H9 (cell line): ENCODE data around the gene NT5C1B. TPM values are rescaled to one million over a fixed set of nuclear protein-coding genes. Genes with fewer than 3 reads are reported as not detected.

Experiments used
- DNase-seq: peaks from one replicate; pipeline ENCODE4 v3.0.0-alpha.2; 2017
- H2AFZ ChIP-seq: one replicate; pipeline ENCODE4 v1.6.1; 2013; ENCODE audit warnings: mild to moderate bottlenecking, low read length, control low read depth, moderate library complexity
- H2AK5ac ChIP-seq: 2 replicates; pipeline ENCODE4 v1.6.1; 2013; ENCODE audit warnings: low read length, control low read depth, mixed read lengths; ENCODE audit not compliant: insufficient read length
- H2BK120ac ChIP-seq: one replicate; pipeline ENCODE4 v1.6.1; 2013; ENCODE audit warnings: low read depth, mild to moderate bottlenecking, low read length, control low read depth, inconsistent platforms; ENCODE audit not compliant: poor library complexity, severe bottlenecking
- H2BK12ac ChIP-seq: 2 replicates; pipeline ENCODE4 v1.6.1; 2013; ENCODE audit warnings: low read length, control low read depth, mixed read lengths, low read depth; ENCODE audit not compliant: insufficient read length
- H2BK15ac ChIP-seq: 2 replicates; pipeline ENCODE4 v1.6.1; 2013; ENCODE audit warnings: low read depth, low read length, control low read depth
- H2BK20ac ChIP-seq: one replicate; pipeline ENCODE4 v1.6.1; 2013; ENCODE audit warnings: low read depth, mild to moderate bottlenecking, low read length, control low read depth, inconsistent platforms; ENCODE audit not compliant: poor library complexity, severe bottlenecking
- H2BK5ac ChIP-seq: 2 replicates; pipeline ENCODE4 v1.6.1; 2013; ENCODE audit warnings: low read length, control low read depth, mixed read lengths; ENCODE audit not compliant: insufficient read length
- H3K14ac ChIP-seq: 2 replicates; pipeline ENCODE4 v1.6.1; 2013; ENCODE audit warnings: low read length, control low read depth; ENCODE audit not compliant: insufficient read depth
- H3K18ac ChIP-seq: 2 replicates; pipeline ENCODE4 v1.6.1; 2013; ENCODE audit warnings: low read depth, mild to moderate bottlenecking, mixed read lengths, low read length, control low read depth; ENCODE audit not compliant: insufficient read length
- H3K23ac ChIP-seq: 2 replicates; pipeline ENCODE4 v1.6.1; 2013; ENCODE audit warnings: low read length, control low read depth, mixed read lengths, low read depth; ENCODE audit not compliant: insufficient read length
- H3K23me2 ChIP-seq: 2 replicates; pipeline ENCODE4 v1.6.1; 2013; ENCODE audit warnings: low read depth, mild to moderate bottlenecking, mixed read lengths, low read length, control low read depth; ENCODE audit not compliant: insufficient read length, poor library complexity, severe bottlenecking
- H3K27ac ChIP-seq: 2 replicates; pipeline ENCODE4 v1.5.1; 2013; ENCODE audit warnings: low read length, control low read depth, mixed read lengths, low read depth; ENCODE audit not compliant: insufficient read length
- H3K27me3 ChIP-seq: 2 replicates; pipeline ENCODE4 v1.6.1; 2013; ENCODE audit warnings: low read length, control low read depth, inconsistent platforms; ENCODE audit not compliant: insufficient read depth
- H3K4ac ChIP-seq: 2 replicates; pipeline ENCODE4 v1.6.1; 2013; ENCODE audit warnings: low read depth, mild to moderate bottlenecking, control low read depth, inconsistent platforms, low read length, moderate library complexity
- H3K4me1 ChIP-seq: 2 replicates; pipeline ENCODE4 v1.6.1; 2013; ENCODE audit warnings: low read length, control low read depth, inconsistent platforms; ENCODE audit not compliant: insufficient read depth
- H3K4me2 ChIP-seq: 2 replicates; pipeline ENCODE4 v1.6.1; 2013; ENCODE audit warnings: low read length, control low read depth, mixed read lengths; ENCODE audit not compliant: insufficient read length, insufficient read depth
- H3K56ac ChIP-seq: 2 replicates; pipeline ENCODE4 v1.6.1; 2013; ENCODE audit warnings: low read depth, mild to moderate bottlenecking, mixed read lengths, low read length, control low read depth; ENCODE audit not compliant: insufficient read length
- H3K79me1 ChIP-seq: 2 replicates; pipeline ENCODE4 v1.6.1; 2013; ENCODE audit warnings: low read depth, mild to moderate bottlenecking, moderate library complexity, low read length, control low read depth, inconsistent platforms; ENCODE audit not compliant: insufficient read depth, poor library complexity, severe bottlenecking
- H3K79me2 ChIP-seq: 2 replicates; pipeline ENCODE4 v1.6.1; 2013; ENCODE audit warnings: low read length, control low read depth, inconsistent platforms; ENCODE audit not compliant: insufficient read depth
- H3K9ac ChIP-seq: 2 replicates; pipeline ENCODE4 v1.6.1; 2013; ENCODE audit warnings: low read length, control low read depth, mixed read lengths; ENCODE audit not compliant: insufficient read length; ENCODE audit errors: extremely low read depth
- H3K9me3 ChIP-seq: one replicate; pipeline ENCODE4 v1.6.1; 2013; ENCODE audit warnings: low read depth, low read length, inconsistent platforms; ENCODE audit not compliant: control insufficient read depth
- H3T11ph ChIP-seq: one replicate; pipeline ENCODE4 v1.6.1; 2013; ENCODE audit warnings: mild to moderate bottlenecking, low read length, control low read depth, inconsistent platforms
- H4K20me1 ChIP-seq: one replicate; pipeline ENCODE4 v1.6.1; 2013; ENCODE audit not compliant: control insufficient read depth, insufficient read length, insufficient read depth
- H4K5ac ChIP-seq: 2 replicates; pipeline ENCODE4 v1.6.1; 2013; ENCODE audit warnings: low read depth, mild to moderate bottlenecking, mixed read lengths, low read length, control low read depth; ENCODE audit not compliant: insufficient read length
- H4K8ac ChIP-seq: replicated peaks from 2 replicates; pipeline ENCODE4 v1.6.1; 2013; ENCODE audit warnings: low read length, control low read depth, mixed read lengths, low read depth; ENCODE audit not compliant: insufficient read length
- H4K91ac ChIP-seq: 2 replicates; pipeline ENCODE4 v1.6.1; 2013; ENCODE audit warnings: low read depth, mild to moderate bottlenecking, moderate library complexity, mixed read lengths, low read length, control low read depth; ENCODE audit not compliant: insufficient read length
- H3K27ac Mint-ChIP-seq, 3 experiments: 2 replicates in 2 of 3; 3 replicates in 1 of 3; pipeline ENCODE4 v1.8.0; 2020 to 2021; ENCODE audit warnings: mixed read lengths in 3 of 3, mild to moderate bottlenecking in 1 of 3, moderate library complexity in 1 of 3
- H3K27me3 Mint-ChIP-seq: 2 replicates; pipeline ENCODE4 v1.8.0; 2021; ENCODE audit warnings: low read depth, mild to moderate bottlenecking, moderate library complexity, mixed read lengths
- H3K36me3 Mint-ChIP-seq, 3 experiments: 2 replicates in 2 of 3; 3 replicates in 1 of 3; pipeline ENCODE4 v1.8.0; 2020 to 2021; ENCODE audit warnings: low read depth in 3 of 3, mixed read lengths in 3 of 3; ENCODE audit not compliant: insufficient read depth in 1 of 3
- H3K4me1 Mint-ChIP-seq, 2 experiments: 2 replicates each; pipeline ENCODE4 v1.8.0; 2020; ENCODE audit warnings: mixed read lengths in 2 of 2
- H3K4me3 Mint-ChIP-seq, 2 experiments: 2 replicates in 1 of 2; 3 replicates in 1 of 2; pipeline ENCODE4 v1.8.0; 2020 to 2021; ENCODE audit warnings: mild to moderate bottlenecking in 2 of 2, mixed read lengths in 2 of 2, moderate library complexity in 1 of 2
- H3K9me3 Mint-ChIP-seq, 2 experiments: 2 replicates in 1 of 2; 3 replicates in 1 of 2; pipeline ENCODE4 v1.8.0; 2020; ENCODE audit warnings: mild to moderate bottlenecking in 2 of 2, mixed read lengths in 2 of 2, moderate library complexity in 1 of 2
- CTCF ChIP-seq: fragments of 200-600 bp; sonication (generic); conservative IDR thresholded peaks from 3 replicates; pipeline ENCODE4 v1.8.0; 2021; ENCODE audit warnings: antibody characterized with exemption, mild to moderate bottlenecking
- WGBS: extraction: QIAGEN DNeasy Blood & Tissue Kit; methylation state at CpG from one replicate; pipeline ENCODE4 v1.1.7; 2013; ENCODE audit warnings: missing lambda C conversion rate, low lambda C conversion rate, mixed read lengths; ENCODE audit not compliant: insufficient read length; ENCODE audit errors: extremely low coverage; 5-methylcytosine and 5-hydroxymethylcytosine counted together
- total RNA-seq: library from RNA; stranded (reverse); gene quantifications from 2 replicates; pipeline ENCODE4 v1.2.1, GENCODE V29; 2021

The NT5C1B gene
- total RNA-seq, 1 experiment from 2014 or later, result not detected

- no peaks in the 10 kb centered on the region for H3K27me3 Mint-ChIP-seq
- H3K4me1 ChIP-seq, result 0 out of 2 replicates have a peak, but pooled peaks cover 2% of the 10 kb centered on the region
- H3K4me2 ChIP-seq, result no peak overlapping the region
- H2BK15ac ChIP-seq, result no peak overlapping the region
- H2AFZ ChIP-seq, result no peak overlapping the region
- no peak overlapping the region for H4K5ac ChIP-seq
- no peaks in the 10 kb centered on the region for H3K9me3 ChIP-seq
- H3K56ac ChIP-seq, result no peak overlapping the region
- H3K79me2 ChIP-seq, result no peaks in the 10 kb centered on the region
- H3T11ph ChIP-seq, result no peak overlapping the region
- no peak overlapping the region for H3K4ac ChIP-seq
- no CpG with 5 or more reads among the region's 1 CpG for WGBS
- no peak for DNase-seq
- no peak overlapping the region for H2BK120ac ChIP-seq
- H3K36me3 Mint-ChIP-seq, result no peaks in the 10 kb centered on the region; a peak in 1 of 7 replicates
- H3K23ac ChIP-seq, result no peak overlapping the region
- no peak overlapping the region for H4K91ac ChIP-seq
- no peak overlapping the region for H3K9ac ChIP-seq
- no peaks in the 10 kb centered on the region for H3K27me3 ChIP-seq
- no peak overlapping the region for H3K27ac Mint-ChIP-seq
- H3K27ac ChIP-seq, result no peak overlapping the region
- no peak overlapping the region for H2AK5ac ChIP-seq
- H3K14ac ChIP-seq, result no peak overlapping the region
- no peaks in the 10 kb centered on the region for H3K79me1 ChIP-seq
- H4K20me1 ChIP-seq, result no peaks in the 10 kb centered on the region
- no peak overlapping the region for H2BK20ac ChIP-seq
- H4K8ac ChIP-seq, result no peak overlapping the region
- no peak overlapping the region for H3K18ac ChIP-seq
- no peaks in the 10 kb centered on the region for H3K23me2 ChIP-seq
- H3K4me1 Mint-ChIP-seq, result no peaks in the 10 kb centered on the region
- no peak overlapping the region for H2BK5ac ChIP-seq
- H3K4me3 Mint-ChIP-seq, result no peak overlapping the region
- H2BK12ac ChIP-seq, result no peak overlapping the region
- H3K9me3 Mint-ChIP-seq, result no peaks in the 10 kb centered on the region; a peak in 1 of 5 replicates
- no peak for TF ChIP-seq CTCF
Observed at GRCh38 chr2:18611604-18612003, 22.2 kb upstream of the NT5C1B start.
